GM19468 (cell line): Measurements from ENCODE around the gene SOX18.

Source experiments
- ATAC-seq: cut with Tn5 transposase; IDR thresholded peaks from one replicate; pipeline ENCODE4 v1.9.1; 2021; ENCODE audit warnings: mild to moderate bottlenecking, moderate library complexity, moderate number of reproducible peaks; ENCODE audit not compliant: unreplicated experiment; ENCODE audit errors: extremely low read depth

SOX18 gene

GRCh38 chr20:64040231-64041039 is 9.0 kb downstream of the SOX18 start:
- ATAC-seq, result no peak

GRCh38 chr20:64039293-64040160 is 9.9 kb downstream of the SOX18 start:
- no peak for ATAC-seq

GRCh38 chr20:64038565-64039292 is 10.7 kb downstream of the SOX18 start:
- peak; percentile 31 for ATAC-seq

GRCh38 chr20:64038224-64038564 is 11.2 kb downstream of the SOX18 start:
- no peak for ATAC-seq

GRCh38 chr20:64037498-64038213 is 11.8 kb downstream of the SOX18 start:
- ATAC-seq, result no peak

GRCh38 chr20:64037199-64037497 is 12.3 kb downstream of the SOX18 start:
- ATAC-seq, result no peak

GRCh38 chr20:64036346-64037198 is 12.9 kb downstream of the SOX18 start:
- no peak for ATAC-seq

- ATAC-seq, result no peak
Measured at GRCh38 chr20:64035933-64036345, 13.5 kb downstream of the SOX18 start, which contains the start of gene C20orf204. Gene C20orf204, plus strand, starts transcription at chr20:64036182. Its CDS starts 142 bp downstream, at chr20:64036324.

- no peak for ATAC-seq
Measured at GRCh38 chr20:64035066-64035932, 14.1 kb downstream of the SOX18 start.

GRCh38 chr20:64033981-64034493 is 15.4 kb downstream of the SOX18 start:
- no peak for ATAC-seq

GRCh38 chr20:64032706-64033624 is 16.5 kb downstream of the SOX18 start:
- ATAC-seq, result no peak

- no peak for ATAC-seq
Measured at GRCh38 chr20:64031822-64032314, 17.6 kb downstream of the SOX18 start.

- no peak for ATAC-seq
Measured at GRCh38 chr20:64030371-64031134, 18.9 kb downstream of the SOX18 start.

- ATAC-seq, result no peak
Measured at GRCh38 chr20:64029293-64030117, 19.9 kb downstream of the SOX18 start.

- no peak for ATAC-seq
Measured at GRCh38 chr20:64027981-64028685, 21.3 kb downstream of the SOX18 start.
